ENCODE data around the gene WSCD1.

Gene WSCD1

DNA sequence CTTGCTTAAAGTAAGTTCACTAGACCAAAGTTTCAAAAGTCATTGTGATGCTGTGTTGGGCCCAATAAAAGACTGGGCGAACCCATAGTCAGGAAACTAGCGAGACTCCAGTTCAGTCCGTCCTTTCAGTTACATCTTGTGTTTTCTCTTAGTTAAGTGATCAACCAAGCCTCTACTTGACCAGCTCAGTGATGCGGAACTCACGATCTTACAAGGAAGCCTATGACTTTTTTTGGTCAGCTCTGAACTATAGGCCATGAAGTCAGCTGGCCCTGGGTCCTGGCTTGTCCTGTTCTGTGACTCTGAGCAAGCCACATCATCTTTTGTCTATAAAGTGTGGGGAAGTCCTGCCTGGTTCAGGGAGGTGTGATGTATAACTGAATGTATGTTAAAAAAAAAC lies 21.7 kb upstream of the WSCD1 start:
- H3K27ac ChIP-seq (ENCODE audit: extremely low read depth, low read depth, low read length), result no peak overlapping the region
- H3K4me3 ChIP-seq (ENCODE audit: low read depth, low read length), result no peak overlapping the region
- H3K9me3 ChIP-seq (ENCODE audit: control insufficient read depth, insufficient read depth, low read depth, low read length), result no peaks in the 10 kb centered on the region
- H3K36me3 ChIP-seq (ENCODE audit: control insufficient read depth in 2 of 2, insufficient read depth in 1 of 2, low read length in 2 of 2), result no peaks in the 10 kb centered on the region
- TF ChIP-seq RBAK (tag by site-specific recombination; IDR thresholded peaks at IDR 0.05), result no peak
- TF ChIP-seq, protein P1, sequence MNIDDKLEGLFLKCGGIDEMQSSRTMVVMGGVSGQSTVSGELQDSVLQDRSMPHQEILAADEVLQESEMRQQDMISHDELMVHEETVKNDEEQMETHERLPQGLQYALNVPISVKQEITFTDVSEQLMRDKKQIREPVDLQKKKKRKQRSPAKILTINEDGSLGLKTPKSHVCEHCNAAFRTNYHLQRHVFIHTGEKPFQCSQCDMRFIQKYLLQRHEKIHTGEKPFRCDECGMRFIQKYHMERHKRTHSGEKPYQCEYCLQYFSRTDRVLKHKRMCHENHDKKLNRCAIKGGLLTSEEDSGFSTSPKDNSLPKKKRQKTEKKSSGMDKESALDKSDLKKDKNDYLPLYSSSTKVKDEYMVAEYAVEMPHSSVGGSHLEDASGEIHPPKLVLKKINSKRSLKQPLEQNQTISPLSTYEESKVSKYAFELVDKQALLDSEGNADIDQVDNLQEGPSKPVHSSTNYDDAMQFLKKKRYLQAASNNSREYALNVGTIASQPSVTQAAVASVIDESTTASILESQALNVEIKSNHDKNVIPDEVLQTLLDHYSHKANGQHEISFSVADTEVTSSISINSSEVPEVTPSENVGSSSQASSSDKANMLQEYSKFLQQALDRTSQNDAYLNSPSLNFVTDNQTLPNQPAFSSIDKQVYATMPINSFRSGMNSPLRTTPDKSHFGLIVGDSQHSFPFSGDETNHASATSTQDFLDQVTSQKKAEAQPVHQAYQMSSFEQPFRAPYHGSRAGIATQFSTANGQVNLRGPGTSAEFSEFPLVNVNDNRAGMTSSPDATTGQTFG (tag by site-specific recombination; IDR thresholded peaks at IDR 0.05; ENCODE audit: borderline replicate concordance), result no peak
- TF ChIP-seq ZNF140 (tag by site-specific recombination; IDR thresholded peaks at IDR 0.05), result no peak
- TF ChIP-seq ZNF692 (tag by site-specific recombination; IDR thresholded peaks at IDR 0.05), result no peak
- no peak for TF ChIP-seq SCRT1 (tag by site-specific recombination; IDR thresholded peaks at IDR 0.05; ENCODE audit: borderline replicate concordance)
- no peak for TF ChIP-seq ZNF747 (tag by site-specific recombination; IDR thresholded peaks at IDR 0.05)
- no peak for TF ChIP-seq MYNN (tag by site-specific recombination; IDR thresholded peaks at IDR 0.05; ENCODE audit: borderline replicate concordance)
- no peak for TF ChIP-seq ZNF416 (tag by site-specific recombination; IDR thresholded peaks at IDR 0.05)
- no peak for TF ChIP-seq TRIM28 (IDR thresholded peaks at IDR 0.05; ENCODE audit: borderline replicate concordance, low read length)
- no peak for TF ChIP-seq ZNF37A (tag by site-specific recombination; IDR thresholded peaks at IDR 0.05)
- TF ChIP-seq PRDM1 (tag by site-specific recombination; IDR thresholded peaks at IDR 0.05), result no peak
- TF ChIP-seq, protein P2, sequence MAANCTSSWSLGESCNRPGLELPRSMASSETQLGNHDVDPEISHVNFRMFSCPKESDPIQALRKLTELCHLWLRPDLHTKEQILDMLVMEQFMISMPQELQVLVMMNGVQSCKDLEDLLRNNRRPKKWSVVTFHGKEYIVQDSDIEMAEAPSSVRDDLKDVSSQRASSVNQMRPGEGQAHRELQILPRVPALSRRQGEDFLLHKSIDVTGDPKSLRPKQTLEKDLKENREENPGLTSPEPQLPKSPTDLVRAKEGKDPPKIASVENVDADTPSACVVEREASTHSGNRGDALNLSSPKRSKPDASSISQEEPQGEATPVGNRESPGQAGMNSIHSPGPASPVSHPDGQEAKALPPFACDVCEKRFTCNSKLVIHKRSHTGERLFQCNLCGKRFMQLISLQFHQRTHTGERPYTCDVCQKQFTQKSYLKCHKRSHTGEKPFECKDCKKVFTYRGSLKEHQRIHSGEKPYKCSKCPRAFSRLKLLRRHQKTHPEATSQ (tag by site-specific recombination; IDR thresholded peaks at IDR 0.05), result no peak
- no peak for TF ChIP-seq ZNF19 (tag by site-specific recombination; IDR thresholded peaks at IDR 0.05; ENCODE audit: low read depth)
- no peak for TF ChIP-seq ZNF48 (tag by site-specific recombination; IDR thresholded peaks at IDR 0.05)
- no peak for TF ChIP-seq ZNF335 (tag by site-specific recombination; conservative IDR thresholded peaks at IDR 0.05)
- TF ChIP-seq, protein P3, sequence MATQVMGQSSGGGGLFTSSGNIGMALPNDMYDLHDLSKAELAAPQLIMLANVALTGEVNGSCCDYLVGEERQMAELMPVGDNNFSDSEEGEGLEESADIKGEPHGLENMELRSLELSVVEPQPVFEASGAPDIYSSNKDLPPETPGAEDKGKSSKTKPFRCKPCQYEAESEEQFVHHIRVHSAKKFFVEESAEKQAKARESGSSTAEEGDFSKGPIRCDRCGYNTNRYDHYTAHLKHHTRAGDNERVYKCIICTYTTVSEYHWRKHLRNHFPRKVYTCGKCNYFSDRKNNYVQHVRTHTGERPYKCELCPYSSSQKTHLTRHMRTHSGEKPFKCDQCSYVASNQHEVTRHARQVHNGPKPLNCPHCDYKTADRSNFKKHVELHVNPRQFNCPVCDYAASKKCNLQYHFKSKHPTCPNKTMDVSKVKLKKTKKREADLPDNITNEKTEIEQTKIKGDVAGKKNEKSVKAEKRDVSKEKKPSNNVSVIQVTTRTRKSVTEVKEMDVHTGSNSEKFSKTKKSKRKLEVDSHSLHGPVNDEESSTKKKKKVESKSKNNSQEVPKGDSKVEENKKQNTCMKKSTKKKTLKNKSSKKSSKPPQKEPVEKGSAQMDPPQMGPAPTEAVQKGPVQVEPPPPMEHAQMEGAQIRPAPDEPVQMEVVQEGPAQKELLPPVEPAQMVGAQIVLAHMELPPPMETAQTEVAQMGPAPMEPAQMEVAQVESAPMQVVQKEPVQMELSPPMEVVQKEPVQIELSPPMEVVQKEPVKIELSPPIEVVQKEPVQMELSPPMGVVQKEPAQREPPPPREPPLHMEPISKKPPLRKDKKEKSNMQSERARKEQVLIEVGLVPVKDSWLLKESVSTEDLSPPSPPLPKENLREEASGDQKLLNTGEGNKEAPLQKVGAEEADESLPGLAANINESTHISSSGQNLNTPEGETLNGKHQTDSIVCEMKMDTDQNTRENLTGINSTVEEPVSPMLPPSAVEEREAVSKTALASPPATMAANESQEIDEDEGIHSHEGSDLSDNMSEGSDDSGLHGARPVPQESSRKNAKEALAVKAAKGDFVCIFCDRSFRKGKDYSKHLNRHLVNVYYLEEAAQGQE (tag by site-specific recombination; IDR thresholded peaks at IDR 0.05), result no peak
- TF ChIP-seq ZNF16 (tag by site-specific recombination; IDR thresholded peaks at IDR 0.05; ENCODE audit: low read depth), result no peak
- no peak for TF ChIP-seq GLI4 (tag by site-specific recombination; IDR thresholded peaks at IDR 0.05)
- TF ChIP-seq ZNF561 (tag by site-specific recombination; IDR thresholded peaks at IDR 0.05; ENCODE audit: borderline replicate concordance), result no peak
- ChIA-PET CTCF (interaction anchor here (0.8 to 1.1 kb wide), 2 partner anchors 20 to 254 kb away, joined by 3 read pairs; no protein-coding TSS in a partner anchor), POLR2A (interaction anchor here (0.6 kb wide), 2 partner anchors 8 to 1358 kb away, joined by 4 to 5 read pairs; no protein-coding TSS in a partner anchor)
- H3K4me1 ChIP-seq (ENCODE audit: control insufficient read depth, insufficient read depth, low read length), result no peaks in the 10 kb centered on the region

Data from HEK293 (cell line).